ENCODE data around the gene GOLIM4.
"Not testable (repeated sequence)": the region's sequence is repeated elsewhere in the genome, so short reads cannot be mapped to it uniquely, and the experiment has no call there.

The GOLIM4 gene

DNA sequence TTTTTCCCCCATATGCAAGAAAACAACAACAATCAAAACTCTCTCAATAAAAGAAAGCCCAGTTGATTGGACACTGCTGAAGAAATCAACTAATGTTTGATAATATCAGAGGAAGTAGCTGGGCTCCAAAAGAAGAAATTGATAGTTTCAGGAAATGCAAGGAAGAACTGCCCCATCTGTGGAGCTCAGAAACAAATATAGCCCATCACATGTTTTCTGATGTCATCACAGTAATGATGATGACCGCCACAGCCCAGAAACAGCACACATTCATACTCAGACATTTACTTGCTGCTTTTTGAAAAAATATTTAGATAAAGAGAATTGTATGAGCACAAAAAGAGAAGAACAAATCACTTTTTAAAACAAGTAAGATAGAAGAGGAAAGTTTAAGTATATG lies 67.6 kb downstream of the GOLIM4 start:
- Mint-ChIP-seq H3K27ac (no peak overlapping the region), H3K27me3 (no peaks in the 10 kb centered on the region), H3K9me3 (ENCODE audit: low read depth) (no peaks in the 10 kb centered on the region), H3K36me3 (no peaks in the 10 kb centered on the region), H3K4me3 (no peak overlapping the region), H3K4me1 (ENCODE audit: low read depth) (peaks cover 12% of the 10 kb centered on the region)

DNA sequence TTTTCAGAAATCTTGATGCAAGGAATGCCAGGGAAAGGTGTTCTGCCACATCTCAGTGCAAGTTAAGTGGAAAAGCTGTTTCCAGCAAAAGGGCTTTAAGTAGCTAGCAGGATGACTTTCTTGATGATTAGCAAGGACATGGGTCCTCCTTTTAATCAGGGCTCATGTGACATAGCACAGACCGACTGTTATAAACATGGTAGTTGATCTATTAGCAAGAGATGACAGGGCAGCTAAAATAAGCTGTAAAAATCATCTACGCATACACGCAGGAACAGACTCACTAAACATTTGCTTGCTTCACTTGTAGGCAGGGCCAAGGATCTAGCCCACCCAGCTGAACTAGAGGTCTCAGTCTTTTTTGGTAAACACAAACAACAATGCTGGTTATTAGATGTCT lies 69.0 kb downstream of the GOLIM4 start:
- Mint-ChIP-seq H3K9me3 (ENCODE audit: low read depth) (no peaks in the 10 kb centered on the region), H3K4me3 (no peak overlapping the region), H3K27me3 (peaks cover 2% of the 10 kb centered on the region), H3K27ac (no peak overlapping the region), H3K4me1 (ENCODE audit: low read depth) (peaks cover 12% of the 10 kb centered on the region), H3K36me3 (no peaks in the 10 kb centered on the region)

DNA sequence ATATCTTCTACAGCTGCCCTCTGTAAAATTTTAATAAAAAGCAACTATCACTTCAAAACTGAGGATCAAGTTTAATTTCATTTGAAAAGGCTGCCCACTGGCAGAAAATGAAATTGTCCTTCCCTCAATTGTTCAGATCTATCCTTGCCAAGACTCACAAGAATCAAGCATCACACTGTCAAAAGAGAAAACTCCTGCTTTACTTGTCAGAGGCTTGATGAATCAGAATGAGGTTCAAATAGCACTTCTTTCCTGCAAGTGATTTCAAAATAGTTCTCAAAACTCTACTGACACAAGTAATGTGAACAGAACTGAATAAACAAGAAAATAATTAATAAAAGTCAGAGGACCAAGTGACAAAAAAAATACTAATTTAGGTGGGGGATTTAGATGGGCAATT lies 70.6 kb downstream of the GOLIM4 start:
- no peaks in the 10 kb centered on the region for H3K36me3 Mint-ChIP-seq
- H3K27me3 Mint-ChIP-seq: peaks cover 2% of the 10 kb centered on the region
- H3K4me3 Mint-ChIP-seq: no peak overlapping the region
- H3K27ac Mint-ChIP-seq: no peak overlapping the region
- no peaks in the 10 kb centered on the region for H3K9me3 Mint-ChIP-seq (ENCODE audit: low read depth)
- H3K4me1 Mint-ChIP-seq (ENCODE audit: low read depth): peaks cover 12% of the 10 kb centered on the region

DNA sequence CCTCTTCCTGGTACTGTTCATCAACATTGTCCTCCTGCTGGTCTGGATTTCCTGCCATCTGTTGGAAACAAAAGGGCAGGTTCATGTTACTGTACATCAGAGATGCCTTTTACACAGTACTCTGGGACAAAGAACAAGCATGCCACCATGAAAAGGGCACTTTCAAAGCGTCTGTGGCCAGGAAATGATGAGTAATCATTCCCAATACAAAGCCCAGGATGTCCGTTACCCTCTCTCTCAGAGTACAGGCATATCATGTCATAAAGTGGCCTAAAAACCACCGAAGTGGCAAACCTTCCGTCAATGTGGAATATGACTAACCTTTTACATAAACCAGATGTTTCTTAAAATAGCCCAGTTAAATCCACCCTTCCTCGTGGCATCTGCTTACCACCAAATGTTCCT lies 71.2 kb downstream of the GOLIM4 start:
- Mint-ChIP-seq H3K9me3 (ENCODE audit: low read depth) (no peaks in the 10 kb centered on the region), H3K27ac (peak overlapping the region; percentile 36), H3K27me3 (peaks cover 2% of the 10 kb centered on the region), H3K4me1 (ENCODE audit: low read depth) (peaks cover 12% of the 10 kb centered on the region), H3K4me3 (no peak overlapping the region), H3K36me3 (no peaks in the 10 kb centered on the region)

DNA sequence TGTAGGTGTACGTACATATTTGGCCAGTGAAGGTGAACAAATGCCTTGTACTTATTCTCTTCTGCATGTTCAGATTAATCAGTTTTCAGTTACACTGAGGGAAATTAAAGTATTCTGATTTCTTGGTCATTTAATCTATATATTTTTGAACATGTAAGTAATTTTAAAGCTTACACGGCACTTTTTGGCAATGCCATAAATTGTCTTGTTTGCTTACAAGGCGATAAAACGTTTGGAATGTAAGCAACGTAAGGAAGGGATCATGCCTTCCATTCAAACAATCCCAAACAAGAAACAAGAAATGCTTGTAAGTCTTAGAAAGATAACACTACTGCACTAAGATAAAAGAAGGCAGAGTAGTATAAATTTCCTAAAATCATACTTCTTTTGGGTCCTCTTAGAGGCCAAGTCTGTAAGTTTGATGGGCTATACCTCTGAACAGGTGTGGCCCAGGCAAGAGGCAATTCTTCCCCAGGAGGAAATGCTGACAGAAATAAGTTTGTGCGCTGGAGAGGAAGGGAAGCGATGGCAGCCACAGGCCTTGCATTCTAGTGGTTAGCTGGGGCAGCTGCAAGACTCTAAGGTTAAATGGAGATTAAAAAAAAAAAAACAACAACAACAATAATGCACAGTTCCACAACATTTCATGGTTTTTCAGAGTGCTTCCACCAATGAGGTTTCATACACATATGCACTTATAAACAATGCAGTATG lies 73.8 kb downstream of the GOLIM4 start:
- no peak overlapping the region for H3K27ac Mint-ChIP-seq
- H3K9me3 Mint-ChIP-seq (ENCODE audit: low read depth): no peaks in the 10 kb centered on the region
- no peaks in the 10 kb centered on the region for H3K36me3 Mint-ChIP-seq
- H3K4me3 Mint-ChIP-seq: no peak overlapping the region
- peaks cover 2% of the 10 kb centered on the region for H3K27me3 Mint-ChIP-seq
- H3K4me1 Mint-ChIP-seq (ENCODE audit: low read depth): peaks cover 12% of the 10 kb centered on the region

DNA sequence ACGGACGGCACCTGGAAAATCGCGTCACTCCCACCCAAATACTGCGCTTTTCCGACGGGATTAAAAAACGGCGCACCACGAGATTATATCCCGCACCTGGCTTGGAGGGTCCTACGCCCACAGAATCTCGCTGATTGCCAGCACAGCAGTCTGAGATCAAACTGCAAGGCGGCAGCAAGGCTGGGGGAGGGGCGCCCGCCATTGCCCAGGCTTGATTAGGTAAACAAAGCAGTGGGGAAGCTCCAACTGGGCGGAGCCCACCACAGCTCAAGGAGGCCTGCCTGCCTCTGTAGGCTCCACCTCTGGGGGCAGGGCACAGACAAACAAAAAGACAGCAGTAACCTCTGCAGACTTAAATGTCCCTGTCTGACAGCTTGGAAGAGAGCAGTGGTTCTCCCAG lies 84.4 kb downstream of the GOLIM4 start:
- not testable (repeated sequence) for H3K27ac Mint-ChIP-seq; H3K36me3 Mint-ChIP-seq; H3K9me3 Mint-ChIP-seq (ENCODE audit: low read depth); H3K4me3 Mint-ChIP-seq; H3K27me3 Mint-ChIP-seq; H3K4me1 Mint-ChIP-seq (ENCODE audit: low read depth)

DNA sequence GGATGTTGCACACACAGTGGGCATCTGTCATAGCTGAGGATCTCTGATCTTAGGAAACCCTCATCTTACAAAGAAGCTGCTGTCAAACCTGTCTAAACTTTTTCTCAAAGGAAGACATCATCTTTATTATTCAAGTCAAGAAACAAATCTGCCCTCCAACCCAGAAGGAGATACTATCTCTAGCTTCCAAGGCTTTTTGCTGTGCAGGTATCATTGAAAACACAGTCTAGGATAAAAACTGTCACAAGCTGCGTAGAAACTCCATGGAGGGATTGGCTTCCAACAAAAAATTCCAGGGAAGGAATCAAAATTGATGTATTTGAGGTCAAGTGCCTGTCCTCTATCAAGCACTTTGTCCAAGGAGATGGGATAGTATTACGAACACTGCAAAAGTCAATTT lies 89.1 kb downstream of the GOLIM4 start:
- Mint-ChIP-seq H3K9me3 (ENCODE audit: low read depth) (no peaks in the 10 kb centered on the region), H3K4me1 (ENCODE audit: low read depth) (no peaks in the 10 kb centered on the region), H3K27ac (no peak overlapping the region), H3K4me3 (no peak overlapping the region), H3K27me3 (peaks cover 2% of the 10 kb centered on the region), H3K36me3 (peaks cover 2% of the 10 kb centered on the region)

DNA sequence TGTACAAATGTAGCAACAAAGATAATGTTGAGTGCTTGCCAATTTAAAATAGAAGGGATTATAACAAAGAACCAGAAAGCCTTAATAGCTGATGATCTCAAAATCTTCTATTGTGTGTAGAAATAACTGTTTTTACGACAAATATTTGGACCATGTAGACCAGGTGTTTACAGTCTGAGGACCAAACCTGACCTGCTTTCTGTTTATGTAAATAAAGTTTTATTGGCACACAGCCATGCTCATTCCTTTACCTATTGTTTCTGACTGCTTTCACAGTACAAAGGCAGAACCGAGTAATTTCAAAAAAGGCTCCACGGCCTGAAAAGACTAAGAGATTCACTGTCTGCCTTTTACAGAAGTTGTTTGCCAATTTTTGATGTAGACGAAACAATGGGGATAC lies 91.8 kb downstream of the GOLIM4 start:
- Mint-ChIP-seq H3K4me1 (ENCODE audit: low read depth) (no peaks in the 10 kb centered on the region), H3K4me3 (no peak overlapping the region), H3K36me3 (no peaks in the 10 kb centered on the region), H3K9me3 (ENCODE audit: low read depth) (no peaks in the 10 kb centered on the region), H3K27ac (no peak overlapping the region), H3K27me3 (peaks cover 2% of the 10 kb centered on the region)

DNA sequence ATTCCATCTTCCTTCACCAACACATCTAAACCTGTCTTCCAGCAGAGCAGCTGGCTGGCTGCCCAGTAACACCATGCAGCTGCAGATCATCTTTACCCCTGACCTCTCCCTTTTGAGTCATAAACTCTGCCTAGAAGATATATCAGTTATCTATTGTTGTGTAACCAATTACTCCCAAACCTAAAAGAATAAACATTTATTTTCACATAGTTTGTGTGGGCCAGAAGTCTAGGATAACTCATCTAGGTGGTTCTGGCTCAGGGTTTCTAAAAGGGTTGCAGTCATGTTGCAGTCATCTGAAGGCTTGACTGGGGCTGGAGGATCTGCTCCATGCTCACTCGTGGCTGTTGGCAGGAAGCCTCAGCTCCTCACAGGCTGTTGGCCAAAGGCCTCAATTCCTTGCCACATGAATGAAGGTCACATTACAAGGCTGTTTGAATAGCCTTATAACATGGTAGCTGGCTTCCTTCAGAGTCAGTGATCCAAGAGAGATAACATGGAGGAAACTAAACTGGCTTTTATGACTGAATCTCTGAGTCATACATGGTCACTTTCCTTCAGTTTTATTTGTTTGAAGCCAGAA lies 92.8 kb downstream of the GOLIM4 start:
- Mint-ChIP-seq H3K4me3 (no peak overlapping the region), H3K9me3 (ENCODE audit: low read depth) (no peaks in the 10 kb centered on the region), H3K27ac (no peak overlapping the region), H3K36me3 (no peaks in the 10 kb centered on the region), H3K4me1 (ENCODE audit: low read depth) (no peaks in the 10 kb centered on the region), H3K27me3 (peaks cover 2% of the 10 kb centered on the region)

DNA sequence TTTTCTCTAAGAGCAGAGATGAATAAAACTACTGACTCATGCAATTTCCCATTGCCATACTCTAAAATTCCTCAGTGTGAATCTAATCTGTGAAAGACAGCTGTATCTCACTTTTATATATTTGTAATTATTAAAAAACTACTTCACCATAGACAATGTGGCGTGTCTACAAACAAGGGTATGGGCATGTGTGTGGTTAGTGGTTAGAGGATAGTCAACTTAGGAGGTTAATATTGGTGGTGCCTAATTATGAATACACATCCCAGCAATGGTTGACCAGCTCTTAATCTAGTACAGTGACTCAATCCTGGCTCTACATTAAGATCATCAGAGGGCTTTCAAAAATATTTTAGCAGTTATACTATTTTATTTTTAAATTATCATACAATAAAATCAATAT lies 94.5 kb downstream of the GOLIM4 start:
- no peaks in the 10 kb centered on the region for H3K9me3 Mint-ChIP-seq (ENCODE audit: low read depth)
- no peak overlapping the region for H3K27ac Mint-ChIP-seq
- H3K27me3 Mint-ChIP-seq: peaks cover 2% of the 10 kb centered on the region

DNA sequence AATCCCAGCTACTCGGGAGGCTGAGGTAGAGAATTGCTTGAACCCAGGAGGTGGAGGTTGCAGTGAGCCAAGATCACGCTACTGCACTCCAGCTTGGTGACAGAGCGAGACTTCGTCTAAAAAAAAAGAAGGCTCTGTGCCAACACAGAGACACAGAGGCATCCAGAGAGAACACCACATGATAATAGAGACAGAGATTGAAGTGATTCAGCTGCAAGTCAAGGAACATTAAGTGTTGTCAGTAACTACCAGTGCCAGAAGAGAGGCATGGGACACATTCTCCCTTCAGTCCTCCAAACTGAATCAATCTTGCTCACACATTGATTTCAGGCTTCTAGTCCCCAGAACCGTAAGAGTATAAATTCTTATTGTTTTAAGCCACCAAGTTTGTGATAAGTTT lies 97.5 kb downstream of the GOLIM4 start:
- H3K4me3 Mint-ChIP-seq: no peak overlapping the region

More for the DNA sequence above, 94.5 kb downstream of the GOLIM4 start:
- no peaks in the 10 kb centered on the region for H3K36me3 Mint-ChIP-seq
- no peak overlapping the region for H3K4me3 Mint-ChIP-seq
- no peaks in the 10 kb centered on the region for H3K4me1 Mint-ChIP-seq (ENCODE audit: low read depth)

DNA sequence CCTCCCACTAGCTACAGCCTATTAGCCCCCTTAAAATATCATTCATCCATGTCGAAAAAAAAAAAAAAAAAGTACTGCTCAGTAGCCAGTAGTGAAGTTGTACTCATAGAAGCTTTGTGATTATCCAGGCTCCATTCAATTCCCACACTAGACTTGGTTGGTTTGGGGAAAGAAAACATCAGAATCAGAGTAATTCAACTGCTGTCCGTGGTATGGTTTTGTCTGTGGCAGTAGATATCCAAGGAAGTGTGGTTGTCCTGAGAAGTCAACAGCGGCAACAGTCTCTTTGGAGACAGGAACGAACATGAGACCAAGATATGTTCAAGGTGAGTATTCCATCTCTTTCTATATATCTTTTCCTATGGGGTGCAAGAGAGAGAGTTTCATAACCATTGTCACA lies 99.2 kb downstream of the GOLIM4 start:
- H3K9me3 Mint-ChIP-seq (ENCODE audit: low read depth): no peaks in the 10 kb centered on the region
- no peak overlapping the region for H3K4me3 Mint-ChIP-seq
- no peaks in the 10 kb centered on the region for H3K4me1 Mint-ChIP-seq (ENCODE audit: low read depth)
- H3K27me3 Mint-ChIP-seq: no peaks in the 10 kb centered on the region
- no peaks in the 10 kb centered on the region for H3K36me3 Mint-ChIP-seq
- no peak overlapping the region for H3K27ac Mint-ChIP-seq

More for the DNA sequence above, 97.5 kb downstream of the GOLIM4 start:
- Mint-ChIP-seq H3K27me3 (no peaks in the 10 kb centered on the region), H3K9me3 (ENCODE audit: low read depth) (no peaks in the 10 kb centered on the region), H3K36me3 (no peaks in the 10 kb centered on the region), H3K4me1 (ENCODE audit: low read depth) (no peaks in the 10 kb centered on the region), H3K27ac (no peak overlapping the region)

DNA sequence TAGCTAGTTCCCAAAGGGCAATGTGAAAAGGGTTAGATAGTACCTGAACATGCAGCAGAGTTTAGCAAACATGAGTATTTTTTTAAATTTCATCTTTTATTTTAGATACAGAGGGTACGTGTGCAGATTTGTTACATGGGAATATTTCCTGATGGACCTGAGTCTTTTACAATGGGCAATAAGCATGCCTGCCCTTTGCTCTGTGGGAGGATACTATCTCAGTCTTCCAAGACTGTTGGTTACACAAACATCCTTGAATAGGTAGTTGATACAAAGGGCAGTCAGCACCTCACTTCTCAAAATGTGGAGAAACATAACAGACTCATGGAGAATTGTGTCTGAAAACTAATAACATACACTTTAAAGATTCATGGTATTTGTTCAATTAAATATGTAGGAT lies 103.3 kb downstream of the GOLIM4 start:
- Mint-ChIP-seq H3K4me3 (no peak overlapping the region), H3K27me3 (no peaks in the 10 kb centered on the region), H3K9me3 (ENCODE audit: low read depth) (no peaks in the 10 kb centered on the region), H3K4me1 (ENCODE audit: low read depth) (no peaks in the 10 kb centered on the region), H3K27ac (no peak overlapping the region), H3K36me3 (no peaks in the 10 kb centered on the region)

DNA sequence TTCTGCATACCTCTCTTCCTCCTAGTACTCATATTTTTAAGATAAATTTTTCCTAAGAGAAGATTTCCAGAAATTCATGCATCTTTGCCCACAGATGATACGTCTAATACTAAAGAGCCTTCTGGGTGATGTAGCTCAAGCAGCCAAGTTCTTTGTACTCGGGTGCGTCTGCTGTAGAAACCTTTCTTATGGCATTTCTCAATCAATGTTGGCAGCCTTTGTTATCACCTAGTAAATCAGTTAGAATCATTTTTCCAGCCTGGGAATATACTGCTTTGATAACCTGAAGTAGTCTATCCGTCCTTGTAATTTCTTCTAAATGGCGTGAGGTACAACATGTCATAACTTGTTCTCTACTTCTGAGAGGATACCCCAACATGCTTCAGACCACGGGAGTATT lies 104.5 kb downstream of the GOLIM4 start:
- Mint-ChIP-seq H3K27me3 (no peaks in the 10 kb centered on the region), H3K36me3 (no peaks in the 10 kb centered on the region), H3K27ac (no peak overlapping the region)

DNA sequence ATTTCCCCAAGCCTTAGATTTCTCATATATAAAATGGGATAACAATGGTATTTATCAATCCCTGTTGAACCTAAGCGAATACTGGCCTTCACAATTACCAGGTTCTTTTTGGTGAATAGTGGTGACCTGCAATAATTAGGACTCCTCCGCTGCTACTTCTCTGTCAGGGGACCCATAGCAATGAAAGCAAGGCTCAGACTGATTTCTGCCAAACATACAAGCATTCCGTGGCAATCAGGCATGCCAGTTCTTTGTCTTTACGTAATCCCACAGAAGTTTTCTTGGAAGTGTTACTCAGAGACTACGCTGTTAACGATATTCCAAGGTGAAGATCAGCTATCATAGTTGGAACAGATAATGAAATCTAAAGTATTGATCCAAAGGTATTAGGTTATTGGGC lies 105.7 kb downstream of the GOLIM4 start:
- Mint-ChIP-seq H3K36me3 (no peaks in the 10 kb centered on the region), H3K4me3 (no peak overlapping the region), H3K9me3 (ENCODE audit: low read depth) (no peaks in the 10 kb centered on the region), H3K27me3 (no peaks in the 10 kb centered on the region), H3K4me1 (ENCODE audit: low read depth) (no peaks in the 10 kb centered on the region), H3K27ac (no peak overlapping the region)

More for the DNA sequence above, 104.5 kb downstream of the GOLIM4 start:
- Mint-ChIP-seq H3K4me3 (no peak overlapping the region), H3K9me3 (ENCODE audit: low read depth) (no peaks in the 10 kb centered on the region), H3K4me1 (ENCODE audit: low read depth) (no peaks in the 10 kb centered on the region)

DNA sequence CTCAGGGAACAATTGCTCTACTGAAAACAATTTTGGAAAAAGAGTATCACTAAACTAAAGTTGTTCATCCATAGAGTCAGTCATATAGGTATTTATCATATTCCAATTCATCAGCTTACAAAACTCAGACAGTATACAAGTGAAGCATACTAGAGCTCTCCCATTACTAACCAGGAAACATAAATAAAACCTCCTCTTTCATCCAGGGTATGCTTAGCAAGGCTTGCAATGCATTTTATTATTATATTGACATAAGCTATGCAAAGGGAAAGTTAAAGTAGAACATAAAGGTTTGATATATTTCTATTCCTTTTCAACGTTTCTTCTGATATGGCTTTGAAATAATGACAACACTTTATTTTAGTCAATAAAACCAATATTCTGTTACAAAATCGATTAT lies 106.7 kb downstream of the GOLIM4 start:
- Mint-ChIP-seq H3K4me3 (no peak overlapping the region), H3K9me3 (ENCODE audit: low read depth) (no peaks in the 10 kb centered on the region), H3K36me3 (no peaks in the 10 kb centered on the region)

More for the DNA sequence above, 106.7 kb downstream of the GOLIM4 start:
- no peak overlapping the region for H3K27ac Mint-ChIP-seq
- H3K27me3 Mint-ChIP-seq: no peaks in the 10 kb centered on the region
- no peaks in the 10 kb centered on the region for H3K4me1 Mint-ChIP-seq (ENCODE audit: low read depth)

Measured in activated naive CD8-positive, alpha-beta T cell (primary cell).